Endothelial cell of umbilical vein (primary cell): ENCODE results near the gene KLHL1.

Source experiments
- POLR2A ChIP-seq: IDR thresholded peaks from 2 replicates; pipeline ENCODE4 v1.6.1; 2012; ENCODE audit warnings: low read depth, mild to moderate bottlenecking, control low read depth, low read length
- TF ChIP-seq, protein P1 (sequence below), 2 donors: IDR thresholded peaks; 1 replicate in 1 of 2; 2 replicates in 1 of 2; pipeline ENCODE4 v1.5.1; 2011; ENCODE audit warnings: low read length in 2 of 2, mild to moderate bottlenecking in 2 of 2, moderate library complexity in 2 of 2, control low read depth in 1 of 2, inconsistent platforms in 1 of 2, low read depth in 1 of 2; ENCODE audit not compliant: insufficient read depth in 1 of 2; ENCODE audit errors: extremely low read depth in 1 of 2

DNA sequence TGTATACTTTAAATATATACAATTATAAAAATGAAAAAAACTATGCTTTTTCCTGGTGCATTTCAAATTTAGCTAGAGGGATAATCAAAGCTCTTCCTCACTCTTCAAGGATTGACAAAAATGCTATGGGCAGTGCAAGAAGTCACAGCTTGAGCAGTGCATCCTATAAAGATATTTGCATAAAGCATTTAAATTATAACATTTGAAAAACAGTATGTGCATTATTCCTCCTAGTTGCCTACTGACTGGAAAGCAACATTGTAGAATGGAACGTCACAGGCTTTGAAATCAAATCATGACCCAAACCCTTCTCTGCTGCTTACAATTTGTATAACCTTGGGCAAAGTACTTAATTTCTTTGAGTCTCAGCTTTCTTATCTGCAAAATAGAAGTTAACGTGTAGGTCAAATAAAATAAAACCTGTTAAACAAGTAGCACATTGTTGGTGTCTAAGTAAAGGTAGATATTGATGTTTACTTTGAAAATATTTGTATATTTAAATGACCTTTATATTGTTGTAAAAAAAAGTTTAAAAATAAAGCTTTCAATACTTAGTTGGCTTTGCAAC, 9.2 kb upstream of the KLHL1 start:
- TF ChIP-seq, protein P1, sequence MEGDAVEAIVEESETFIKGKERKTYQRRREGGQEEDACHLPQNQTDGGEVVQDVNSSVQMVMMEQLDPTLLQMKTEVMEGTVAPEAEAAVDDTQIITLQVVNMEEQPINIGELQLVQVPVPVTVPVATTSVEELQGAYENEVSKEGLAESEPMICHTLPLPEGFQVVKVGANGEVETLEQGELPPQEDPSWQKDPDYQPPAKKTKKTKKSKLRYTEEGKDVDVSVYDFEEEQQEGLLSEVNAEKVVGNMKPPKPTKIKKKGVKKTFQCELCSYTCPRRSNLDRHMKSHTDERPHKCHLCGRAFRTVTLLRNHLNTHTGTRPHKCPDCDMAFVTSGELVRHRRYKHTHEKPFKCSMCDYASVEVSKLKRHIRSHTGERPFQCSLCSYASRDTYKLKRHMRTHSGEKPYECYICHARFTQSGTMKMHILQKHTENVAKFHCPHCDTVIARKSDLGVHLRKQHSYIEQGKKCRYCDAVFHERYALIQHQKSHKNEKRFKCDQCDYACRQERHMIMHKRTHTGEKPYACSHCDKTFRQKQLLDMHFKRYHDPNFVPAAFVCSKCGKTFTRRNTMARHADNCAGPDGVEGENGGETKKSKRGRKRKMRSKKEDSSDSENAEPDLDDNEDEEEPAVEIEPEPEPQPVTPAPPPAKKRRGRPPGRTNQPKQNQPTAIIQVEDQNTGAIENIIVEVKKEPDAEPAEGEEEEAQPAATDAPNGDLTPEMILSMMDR (IDR thresholded peaks at IDR 0.05; ENCODE audit: extremely low read depth in 1 of 2, insufficient read depth in 1 of 2, low read depth in 1 of 2, low read length in 2 of 2), result no peak
- no peak for TF ChIP-seq POLR2A
